ENCODE measurements around the gene GNAT2.

Gene GNAT2

GRCh38 chr1:109605381-109605780, 14.0 kb downstream of the GNAT2 start:
- no peak for DNase-seq

- no peak for DNase-seq
Observed at GRCh38 chr1:109603229-109603628, 16.2 kb downstream of the GNAT2 start.

- no peak for DNase-seq
Observed at GRCh38 chr1:109598655-109599054, 20.8 kb downstream of the GNAT2 start.

- DNase-seq: no peak
Observed at GRCh38 chr1:109598156-109598555, 21.3 kb downstream of the GNAT2 start.

DNA sequence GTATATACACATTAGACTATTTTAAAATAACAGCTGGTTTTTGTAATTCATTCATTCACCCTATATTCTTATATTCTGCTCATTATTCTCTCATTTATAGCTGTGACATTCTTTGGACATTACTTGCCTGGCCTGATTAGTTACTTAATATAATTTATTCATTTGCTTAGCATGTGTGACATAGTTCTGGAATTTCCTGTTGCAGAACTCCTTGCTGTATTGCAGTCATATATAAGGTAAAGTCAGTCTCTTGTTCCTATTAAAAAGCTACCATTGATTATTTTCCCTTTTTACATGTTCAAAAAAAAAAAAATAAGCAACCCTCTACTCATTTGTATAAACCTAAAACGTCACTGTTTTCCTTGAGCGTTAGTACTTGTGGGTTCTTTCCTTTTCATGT, 23.9 kb downstream of the GNAT2 start:
- DNase-seq: no peak

GRCh38 chr1:109592916-109593315, 26.5 kb downstream of the GNAT2 start:
- DNase-seq: no peak

- no peak for DNase-seq
Observed at GRCh38 chr1:109589679-109590078, 29.7 kb downstream of the GNAT2 start.

DNA sequence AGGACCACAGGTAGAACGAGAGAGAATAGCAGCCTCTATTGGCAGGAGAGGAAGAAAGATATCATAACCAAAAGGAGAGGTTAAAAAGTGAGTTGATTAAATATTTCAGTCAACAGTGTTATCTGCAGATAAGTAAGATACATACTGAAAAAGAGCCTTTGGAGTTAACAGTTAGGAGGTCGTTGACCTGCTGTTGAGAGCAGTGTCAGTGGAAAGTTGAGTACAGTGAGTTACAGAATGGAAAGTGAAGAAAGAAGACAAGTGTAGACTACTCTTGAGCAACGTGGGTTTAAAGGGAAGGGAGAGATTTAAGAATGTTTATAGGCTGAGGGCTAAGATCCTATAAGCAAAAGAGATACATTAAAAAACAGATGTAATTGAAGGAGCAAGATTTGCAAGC, 30.2 kb downstream of the GNAT2 start:
- DNase-seq: no peak

GRCh38 chr1:109586055-109586454, 33.4 kb downstream of the GNAT2 start:
- no peak for DNase-seq

DNA sequence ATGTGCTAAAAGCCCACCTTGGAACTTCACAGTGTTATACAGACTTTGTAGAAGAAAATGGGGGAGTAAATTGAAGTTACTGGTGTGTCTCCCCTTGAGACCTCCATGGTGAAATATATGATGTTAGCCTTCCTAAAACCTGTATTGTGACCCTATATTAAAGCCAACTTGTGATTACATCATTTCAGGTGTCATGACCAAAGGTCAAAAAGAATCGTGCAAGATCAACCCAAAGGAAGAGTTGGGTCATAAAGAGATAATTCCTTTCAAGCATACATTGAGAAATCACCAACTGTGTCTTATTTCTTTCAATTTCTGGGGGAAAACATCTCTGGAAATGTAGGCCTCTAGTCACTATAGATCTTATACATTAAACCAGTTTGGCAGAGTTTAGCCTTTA, 34.6 kb downstream of the GNAT2 start:
- no peak for DNase-seq

- no peak for DNase-seq
Observed at GRCh38 chr1:109582021-109582420, 37.4 kb downstream of the GNAT2 start.

GRCh38 chr1:109579491-109579890, 39.9 kb downstream of the GNAT2 start:
- no peak for DNase-seq

DNA sequence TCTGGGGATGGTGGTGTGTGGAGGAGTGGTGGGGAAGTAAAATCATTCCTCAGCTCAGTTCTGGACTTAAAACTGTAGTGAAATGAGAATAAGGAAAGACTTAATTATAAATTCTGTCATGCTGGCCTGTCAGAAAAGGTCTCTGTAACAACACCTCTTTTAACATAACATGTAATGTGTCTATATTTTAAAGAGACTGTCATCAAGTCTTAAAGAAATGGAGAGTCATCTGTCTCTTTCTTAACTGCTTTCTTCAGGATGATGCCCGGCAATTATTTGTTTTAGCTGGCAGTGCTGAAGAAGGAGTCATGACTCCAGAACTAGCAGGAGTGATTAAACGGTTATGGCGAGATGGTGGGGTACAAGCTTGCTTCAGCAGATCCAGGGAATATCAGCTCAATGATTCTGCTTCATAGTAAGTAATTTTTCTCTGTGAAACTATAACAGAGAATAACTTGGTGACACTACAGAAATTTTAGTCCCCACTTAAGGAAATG, 40.4 kb downstream of the GNAT2 start:
- DNase-seq: no peak

DNA sequence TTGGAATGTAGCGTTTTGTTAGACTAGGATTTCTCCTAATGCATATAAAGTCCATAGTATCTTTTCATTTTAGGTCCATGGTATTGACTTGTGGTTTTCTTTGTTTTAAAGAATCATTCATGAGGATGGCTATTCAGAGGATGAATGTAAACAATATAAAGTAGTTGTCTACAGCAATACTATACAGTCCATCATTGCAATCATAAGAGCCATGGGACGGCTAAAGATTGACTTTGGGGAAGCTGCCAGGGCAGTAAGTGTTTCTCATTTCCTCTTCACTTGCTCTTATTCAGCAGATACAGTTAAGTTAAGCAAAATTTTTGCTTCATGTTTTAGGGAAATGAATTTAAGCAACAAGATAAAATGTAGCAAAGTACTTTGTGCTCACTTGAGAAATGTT, 45.6 kb downstream of the GNAT2 start:
- DNase-seq: no peak

DNA sequence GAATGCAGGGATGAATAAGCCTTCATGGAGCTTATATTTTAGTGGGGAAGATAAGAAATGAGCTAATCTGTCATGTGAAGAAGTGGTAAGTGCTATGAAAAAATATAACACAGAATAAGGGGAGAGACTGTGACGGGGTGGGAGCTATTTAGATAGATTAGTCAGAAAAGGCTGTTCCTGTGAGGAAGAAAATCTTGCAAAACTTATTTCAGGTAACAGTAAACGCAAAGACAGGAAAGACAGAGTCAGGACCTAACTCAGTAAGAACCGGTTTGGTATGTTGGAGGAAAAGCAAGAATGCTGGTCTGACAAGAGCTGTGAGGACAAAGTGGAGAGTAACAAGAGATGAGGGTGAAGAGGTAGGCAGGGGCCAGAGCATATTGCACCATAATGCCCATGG, 49.0 kb downstream of the GNAT2 start:
- no peak for DNase-seq

DNA sequence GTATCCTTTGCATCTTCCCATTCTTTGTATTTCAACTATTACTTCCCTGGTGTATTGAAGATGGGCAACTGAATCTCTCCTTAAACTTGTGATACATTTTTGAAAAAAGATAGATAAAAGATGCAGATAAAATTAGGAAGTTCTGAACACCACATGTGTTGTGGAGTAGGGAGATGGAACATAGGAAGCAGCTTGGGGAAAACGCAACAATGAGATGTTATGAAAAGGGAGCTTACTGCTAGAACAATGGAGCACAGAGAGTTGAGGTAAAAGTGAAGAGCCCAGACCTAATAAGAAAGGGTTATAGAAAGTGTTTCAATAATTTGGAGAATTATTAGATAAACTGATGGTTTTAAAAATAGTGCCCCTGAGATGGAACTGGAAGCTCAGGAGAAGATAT, 50.1 kb downstream of the GNAT2 start:
- DNase-seq: no peak

- no peak for DNase-seq
Observed at GRCh38 chr1:109567877-109568672, 51.3 kb downstream of the GNAT2 start.

DNA sequence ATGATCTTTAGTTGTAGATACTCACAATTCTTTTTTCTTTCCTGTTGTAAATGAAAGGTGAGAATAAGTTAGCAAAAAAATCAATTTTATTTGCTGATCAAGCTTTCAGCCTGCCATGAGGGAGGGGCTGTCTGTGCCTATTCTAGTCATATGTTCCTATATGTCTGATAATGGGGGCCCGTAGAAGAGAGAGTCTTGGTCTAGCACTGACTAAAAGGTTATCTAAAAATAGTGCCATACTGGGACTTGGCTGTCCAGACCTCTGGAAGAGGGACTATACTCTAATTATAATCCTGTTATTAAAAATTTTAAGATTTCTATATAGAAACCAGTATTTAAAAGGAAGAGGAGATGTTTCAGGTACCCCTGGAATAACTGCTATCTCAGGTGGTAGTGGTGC, 52.4 kb downstream of the GNAT2 start:
- no peak for DNase-seq

DNA sequence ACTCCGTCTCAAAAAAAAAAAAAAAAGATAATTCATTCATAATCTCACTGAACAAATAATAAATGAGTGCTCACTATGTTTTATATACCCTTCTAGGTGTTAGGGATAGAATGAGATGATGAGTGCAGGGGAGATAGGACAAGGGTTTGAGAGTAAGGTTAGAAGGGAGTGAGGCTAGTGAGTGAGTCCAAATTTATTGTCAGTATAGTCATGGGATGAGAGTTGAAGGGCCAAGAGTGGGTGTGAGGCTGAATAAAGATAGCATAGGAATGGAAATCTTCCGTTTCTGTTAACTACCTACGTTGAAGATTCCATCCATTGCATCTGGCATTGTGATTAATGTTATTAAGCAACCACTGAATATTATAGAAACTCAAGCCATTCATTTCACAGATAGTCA, 54.2 kb downstream of the GNAT2 start:
- no peak for DNase-seq

DNA sequence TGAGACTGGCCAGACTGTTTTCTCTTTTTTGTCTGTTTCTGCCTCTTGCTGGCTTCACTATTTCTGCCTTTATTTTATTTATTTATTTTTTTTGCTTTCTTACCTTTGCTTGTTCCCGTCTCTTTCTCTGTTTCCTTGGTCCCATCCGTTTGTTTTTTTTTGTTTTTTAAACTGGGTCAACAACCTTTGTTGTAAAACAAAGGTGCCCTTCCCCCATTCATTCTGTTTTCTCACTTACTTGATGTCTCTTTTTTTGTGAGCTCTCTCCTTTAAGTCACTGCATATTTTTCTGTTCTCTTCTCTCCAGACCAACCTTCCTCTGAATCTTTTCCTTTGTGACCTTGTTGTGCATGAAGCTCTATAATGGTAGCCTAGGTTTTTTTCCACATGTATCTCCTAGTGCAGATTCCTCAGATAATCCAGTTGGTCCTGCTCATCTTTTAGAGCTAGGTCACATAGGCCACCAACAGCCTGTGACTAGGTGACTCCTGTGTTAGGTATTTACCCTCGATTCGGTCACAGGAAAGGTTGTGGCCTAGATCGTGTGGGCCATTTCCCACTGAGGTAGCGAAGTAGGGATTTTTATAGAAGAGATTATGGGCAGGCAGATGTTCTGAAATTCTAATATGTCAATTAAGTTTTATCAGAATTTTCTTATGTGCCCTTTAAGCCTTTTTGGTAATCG, 55.1 kb downstream of the GNAT2 start:
- DNase-seq: no peak

GRCh38 chr1:109559995-109560394, 59.4 kb downstream of the GNAT2 start:
- DNase-seq: no peak

GRCh38 chr1:109557520-109557919, 61.9 kb downstream of the GNAT2 start:
- DNase-seq: no peak

- no peak for DNase-seq
Observed at GRCh38 chr1:109556563-109556962, 62.9 kb downstream of the GNAT2 start.

Data from activated CD4-positive, CD25-positive, alpha-beta regulatory T cell (primary cell).